Measurements from ENCODE around the gene MDM2. TPM values are rescaled to one million over a fixed set of nuclear protein-coding genes. Genes with fewer than 3 reads are reported as not detected.

Gene MDM2
- total RNA-seq, 1 donor from 2014 or later = 36.0 TPM

- H3K4me3 ChIP-seq = no peak overlapping the region
- intact Hi-C loops (cut with micrococcal nuclease) = no loop called here
Observed at GRCh38 chr12:68886636-68887572, 78.9 kb downstream of the MDM2 start.

GRCh38 chr12:68887641-68888040, 79.7 kb downstream of the MDM2 start:
- no peak overlapping the region for H3K4me3 ChIP-seq
- no peaks in the 10 kb centered on the region for H3K27me3 ChIP-seq (ENCODE audit: low read depth)
- H3K36me3 ChIP-seq = no peaks in the 10 kb centered on the region
- H3K4me1 ChIP-seq = no peaks in the 10 kb centered on the region
- intact Hi-C loops (cut with micrococcal nuclease) = no loop called here
- H3K9me3 ChIP-seq (replicated peaks) = no peaks in the 10 kb centered on the region
- no peak overlapping the region for H3K27ac ChIP-seq (replicated peaks)
- no peak for DNase-seq
- no peak for TF ChIP-seq CTCF (IDR thresholded peaks at IDR 0.05; ENCODE audit: borderline replicate concordance)

More at GRCh38 chr12:68886636-68887572, 78.9 kb downstream of the MDM2 start:
- Histone ChIP-seq H3K27ac (replicated peaks) (no peak overlapping the region), H3K9me3 (replicated peaks) (no peaks in the 10 kb centered on the region), H3K4me1 (no peaks in the 10 kb centered on the region), H3K27me3 (ENCODE audit: low read depth) (no peaks in the 10 kb centered on the region), H3K36me3 (peaks cover 4% of the 10 kb centered on the region)
- TF ChIP-seq CTCF (IDR thresholded peaks at IDR 0.05; ENCODE audit: borderline replicate concordance) = no peak
- DNase-seq = no peak

GRCh38 chr12:68888243-68888642, 80.3 kb downstream of the MDM2 start:
- Histone ChIP-seq H3K4me3 (no peak overlapping the region), H3K4me1 (no peaks in the 10 kb centered on the region), H3K27me3 (ENCODE audit: low read depth) (no peaks in the 10 kb centered on the region), H3K36me3 (no peaks in the 10 kb centered on the region), H3K9me3 (replicated peaks) (no peaks in the 10 kb centered on the region), H3K27ac (replicated peaks) (no peak overlapping the region)
- intact Hi-C loops (cut with micrococcal nuclease) = no loop called here
- no peak for TF ChIP-seq CTCF (IDR thresholded peaks at IDR 0.05; ENCODE audit: borderline replicate concordance)
- no peak for DNase-seq

- no peaks in the 10 kb centered on the region for H3K4me1 ChIP-seq
- intact Hi-C loops (cut with micrococcal nuclease) = no loop called here
- peak; percentile 20 for DNase-seq
- H3K4me3 ChIP-seq = no peak overlapping the region
- H3K27me3 ChIP-seq (ENCODE audit: low read depth) = no peaks in the 10 kb centered on the region
- no peaks in the 10 kb centered on the region for H3K36me3 ChIP-seq
- no peaks in the 10 kb centered on the region for H3K9me3 ChIP-seq (replicated peaks)
- TF ChIP-seq CTCF (IDR thresholded peaks at IDR 0.05; ENCODE audit: borderline replicate concordance) = no peak
- H3K27ac ChIP-seq (replicated peaks) = peak overlapping the region; percentile 65
Observed at GRCh38 chr12:68890701-68891113, 82.7 kb downstream of the MDM2 start.

- Histone ChIP-seq H3K27me3 (ENCODE audit: low read depth) (no peaks in the 10 kb centered on the region), H3K27ac (replicated peaks) (peak overlapping the region; percentile 43)
- no peak for DNase-seq
Observed at GRCh38 chr12:68891141-68891540, 83.2 kb downstream of the MDM2 start.

More at GRCh38 chr12:68891141-68891540, 83.2 kb downstream of the MDM2 start:
- intact Hi-C loops (cut with micrococcal nuclease) = no loop called here
- no peaks in the 10 kb centered on the region for H3K36me3 ChIP-seq
- no peak overlapping the region for H3K4me3 ChIP-seq
- no peak for TF ChIP-seq CTCF (IDR thresholded peaks at IDR 0.05; ENCODE audit: borderline replicate concordance)
- no peaks in the 10 kb centered on the region for H3K4me1 ChIP-seq
- no peaks in the 10 kb centered on the region for H3K9me3 ChIP-seq (replicated peaks)
